Heart right ventricle (tissue), 16 donors: Measurements from ENCODE around the gene SH3GL3. TPM values are rescaled to one million over a fixed set of nuclear protein-coding genes. Genes with fewer than 3 reads are reported as not detected.

Experiments used
- ATAC-seq, 8 donors: fragments of 200-7000 bp; cut with Tn5 transposase; one replicate each; pipeline ENCODE4 v1.9.1; 2020; ENCODE audit warnings: mild to moderate bottlenecking in 8 of 8, moderate library complexity in 8 of 8, moderate number of reproducible peaks in 1 of 8
- DNase-seq, 2 donors: peaks; one replicate each; pipeline ENCODE4 v3.0.0-alpha.2; 2020
- H3K27ac ChIP-seq, 10 donors: fragments of 200-600 bp; sonication (generic) in 2 of 10; one replicate each; pipeline versions ENCODE4 v1.5.0 to v1.8.0; 2020 to 2022; ENCODE audit warnings: mild to moderate bottlenecking in 3 of 10
- H3K27me3 ChIP-seq, 7 donors: fragments of 200-600 bp; one replicate each; pipeline ENCODE4 v1.8.0; 2021 to 2022; ENCODE audit warnings: mild to moderate bottlenecking in 2 of 7
- H3K36me3 ChIP-seq, 9 donors: fragments of 200-600 bp; sonication (generic) in 1 of 9; one replicate each; pipeline versions ENCODE4 v1.5.0 to v1.8.0; 2020 to 2022; ENCODE audit warnings: mild to moderate bottlenecking in 2 of 9
- H3K4me1 ChIP-seq, 9 donors: fragments of 200-600 bp; sonication (generic) in 1 of 9; one replicate each; pipeline versions ENCODE4 v1.5.0 to v1.8.0; 2020 to 2022; ENCODE audit warnings: mild to moderate bottlenecking in 4 of 9
- H3K4me3 ChIP-seq, 10 donors: fragments of 200-600 bp; sonication (generic) in 2 of 10; one replicate each; pipeline versions ENCODE4 v1.5.0 to v1.8.0; 2020 to 2022; ENCODE audit warnings: mild to moderate bottlenecking in 7 of 10, moderate library complexity in 2 of 10
- H3K9me3 ChIP-seq, 11 donors: fragments of 200-600 bp in 10 of 11; sonication (generic) in 2 of 11; one replicate each; pipeline versions ENCODE4 v1.5.0 to v1.8.0; 2013 to 2022; ENCODE audit warnings: mild to moderate bottlenecking in 2 of 11, control low read depth in 1 of 11, moderate library complexity in 1 of 11
- CTCF ChIP-seq, 9 donors: fragments of 200-600 bp; sonication (generic) in 2 of 9; IDR thresholded peaks; one replicate each; pipeline versions ENCODE4 v1.5.0 to v1.8.0; 2021 to 2022; ENCODE audit warnings: antibody characterized with exemption in 9 of 9, mild to moderate bottlenecking in 5 of 9, moderate library complexity in 1 of 9
- WGBS, 2 donors: extraction: QIAGEN DNeasy Blood & Tissue Kit; methylation state at CpG; one replicate each; pipeline ENCODE4 v1.1.7; 2013; ENCODE audit warnings: inconsistent platforms in 1 of 2; 5-methylcytosine and 5-hydroxymethylcytosine counted together
- intact Hi-C, 10 donors: fragments of 100-400 bp; cut with DNase I; formaldehyde crosslinking; loops; one replicate each; pipeline versions ENCODE4 v1.11.1 to v1.14.2; 2022
- polyA plus RNA-seq, 2 donors: library from polyadenylated mRNA; stranded (reverse); fragments of 200-250 nt; gene quantifications; one replicate each; pipeline ENCODE4 v1.2.3, GENCODE V29; 2013
- total RNA-seq, 10 donors: library from RNA; stranded (reverse); fragmentation: NEBNext Ultra II Directional in 3 of 10; extraction: Animal tissue kit (Norgen Biotek cat#: 25700) in 3 of 10; gene quantifications; one replicate each; pipeline versions ENCODE4 v1.2.1 to v1.2.4, GENCODE V29; 2021 to 2023
- donor health status: Arrhythmogenic right ventricular cardiomyopathy.
- donor health status: ischemic (EF 13 %, LVEDD 7.1; RV severe dilation, severe dysfunction).
- donor health status: healthy with polysubstance abuse.
- donor health status: DM: no; HTN: yes; CAD: no.
- donor health status: DM: no; HTN: no; CAD: no.
- donor health status: ischemic (EF 25% LVEDD 6.9; RV normal size, moderate dysfunction).
- donor health status: ischemic (EF 25% LVEDD 5.7; RV mildly dilated, moderate dysfunction).
- donor health status: healthy.
- donor health status: DM: yes; HTN: yes; CAD: no.
- donor health status: Ischemic cardiomyopathy.
- donor health status: ischemic (EF 35%, LVEDD 5.7; RV mildly dilated, moderate dysfunction).
- donor health status: nonischemic (EF 11% LVEDD 7.7; RV severe dilation, severe dysfunction).
- donor health status: DM: yes; HTN: yes; CAD: no.
- donor health status: PGD.
- donor health status: ischemic (EF 29% LVEDD 5.4; RV normal size, mild dysfunction).
- donor health status: nonischemic (EF 23%, LVEDD 6.1; RV moderate dilation, normal function).

The SH3GL3 gene
- total and polyA plus RNA-seq, 12 donors = 0.13 to 0.17 TPM; not detected in 10

- H3K36me3 ChIP-seq = no peaks in the 10 kb centered on the region
- H3K4me3 ChIP-seq = no peak overlapping the region
- no peaks in the 10 kb centered on the region for H3K9me3 ChIP-seq
- H3K4me1 ChIP-seq = no peaks in the 10 kb centered on the region
- intact Hi-C loops = loop anchor here in 6 of 10 donors (5.0 to 10.0 kb wide), 7 partner anchors 183 to 476 kb away; no protein-coding TSS in a partner anchor
- DNase-seq (no peak), ATAC-seq (no peak)
- H3K27ac ChIP-seq = no peak overlapping the region
- peaks cover 0 to 7% (median 0%) of the 10 kb centered on the region in 7 donors for H3K27me3 ChIP-seq
- no peak for TF ChIP-seq CTCF (IDR thresholded peaks at IDR 0.05)
Observed at GRCh38 chr15:83561661-83562060, 114.5 kb downstream of the SH3GL3 start.

GRCh38 chr15:83565138-83565537, 118.0 kb downstream of the SH3GL3 start:
- Histone ChIP-seq H3K27me3 (no peaks in the 10 kb centered on the region), H3K9me3 (no peaks in the 10 kb centered on the region), H3K36me3 (no peaks in the 10 kb centered on the region), H3K27ac (no peak overlapping the region), H3K4me3 (no peak overlapping the region), H3K4me1 (no peaks in the 10 kb centered on the region)
- DNase-seq (no peak), ATAC-seq (no peak)
- intact Hi-C loops = loop anchor here in 8 of 10 donors (2.0 to 10.0 kb wide), 8 partner anchors 180 to 472 kb away; no protein-coding TSS in a partner anchor
- WGBS, 2 donors = 59 to 67% methylated on average over 3 of the region's 3 CpGs
- no peak for TF ChIP-seq CTCF (IDR thresholded peaks at IDR 0.05)

- peak; percentile 32 to 77 (median 64) for TF ChIP-seq CTCF (IDR thresholded peaks at IDR 0.05)
- no peak overlapping the region for H3K27ac ChIP-seq
- 29 to 38% methylated on average over 4 of the region's 4 CpGs for WGBS, 2 donors
- ATAC-seq (no peak), DNase-seq (no peak)
- no peaks in the 10 kb centered on the region for H3K27me3 ChIP-seq
- H3K4me3 ChIP-seq = no peak overlapping the region
- intact Hi-C loops = loop anchor here in 8 of 10 donors (2.0 to 10.0 kb wide), 8 partner anchors 179 to 472 kb away; no protein-coding TSS in a partner anchor
- H3K4me1 ChIP-seq = no peaks in the 10 kb centered on the region
- H3K9me3 ChIP-seq = no peaks in the 10 kb centered on the region
- H3K36me3 ChIP-seq = no peaks in the 10 kb centered on the region
Observed at GRCh38 chr15:83565553-83566159, 118.5 kb downstream of the SH3GL3 start.

- intact Hi-C loops = loop anchor here in 8 of 10 donors (5.0 to 10.0 kb wide), 7 partner anchors 177 to 470 kb away; no protein-coding TSS in a partner anchor
- Histone ChIP-seq H3K27me3 (peaks cover 0 to 2% (median 0%) of the 10 kb centered on the region in 7 donors), H3K9me3 (no peaks in the 10 kb centered on the region), H3K27ac (no peak overlapping the region), H3K4me1 (no peaks in the 10 kb centered on the region), H3K36me3 (no peaks in the 10 kb centered on the region), H3K4me3 (no peak overlapping the region)
- TF ChIP-seq CTCF (IDR thresholded peaks at IDR 0.05) = no peak
- DNase-seq (no peak), ATAC-seq (no peak)
- WGBS, 2 donors = 81 to 82% methylated on average over 2 of the region's 2 CpGs
Observed at GRCh38 chr15:83567318-83567717, 120.2 kb downstream of the SH3GL3 start.
